Trophoblast cell (in vitro differentiated cells and primary cell): ENCODE results near the gene THSD4.

Experiments
- DNase-seq, 2 donors: peaks; one replicate each; pipeline ENCODE4 v3.0.0-alpha.2; 2016
- H2AFZ ChIP-seq: 2 replicates; pipeline ENCODE4 v1.6.1; 2013; ENCODE audit warnings: low read length, moderate library complexity, mild to moderate bottlenecking; ENCODE audit not compliant: insufficient read depth, poor library complexity
- H2AK5ac ChIP-seq: 2 replicates; pipeline ENCODE4 v1.6.1; 2013; ENCODE audit warnings: mild to moderate bottlenecking, low read length
- H2BK120ac ChIP-seq: 2 replicates; pipeline ENCODE4 v1.6.1; 2013; ENCODE audit warnings: low read length, mild to moderate bottlenecking, moderate library complexity; ENCODE audit not compliant: insufficient read depth, poor library complexity
- H2BK12ac ChIP-seq: 2 replicates; pipeline ENCODE4 v1.6.1; 2013; ENCODE audit warnings: mild to moderate bottlenecking, low read length, moderate library complexity
- H2BK5ac ChIP-seq: 2 replicates; pipeline ENCODE4 v1.6.1; 2013; ENCODE audit warnings: low read length, low read depth, moderate library complexity, mild to moderate bottlenecking; ENCODE audit not compliant: poor library complexity
- H3K14ac ChIP-seq: 2 replicates; pipeline ENCODE4 v1.6.1; 2013; ENCODE audit warnings: mild to moderate bottlenecking, low read length
- H3K18ac ChIP-seq: 2 replicates; pipeline ENCODE4 v1.6.1; 2013; ENCODE audit warnings: mild to moderate bottlenecking, low read length
- H3K23ac ChIP-seq: 2 replicates; pipeline ENCODE4 v1.6.1; 2013; ENCODE audit warnings: low read length
- H3K27ac ChIP-seq: 2 replicates; pipeline ENCODE4 v1.5.1; 2013; ENCODE audit warnings: low read depth, mild to moderate bottlenecking, inconsistent platforms, low read length, moderate library complexity
- H3K27me3 ChIP-seq: 2 replicates; pipeline ENCODE4 v1.6.1; 2013; ENCODE audit warnings: inconsistent platforms, mild to moderate bottlenecking, low read length, moderate library complexity; ENCODE audit not compliant: insufficient read depth
- H3K36me3 ChIP-seq, 2 experiments: 1 replicate in 1 of 2; 2 replicates in 1 of 2; pipeline ENCODE4 v1.6.1; 2013; ENCODE audit warnings: low read length in 2 of 2, mild to moderate bottlenecking in 2 of 2, moderate library complexity in 1 of 2; ENCODE audit not compliant: insufficient read depth in 2 of 2, control insufficient read depth in 1 of 2
- H3K4ac ChIP-seq: 2 replicates; pipeline ENCODE4 v1.6.1; 2013; ENCODE audit warnings: low read depth, mild to moderate bottlenecking, low read length, moderate library complexity
- H3K4me1 ChIP-seq, 2 experiments: 1 replicate in 1 of 2; 2 replicates in 1 of 2; pipeline ENCODE4 v1.6.1; 2013; ENCODE audit warnings: low read length in 2 of 2, mild to moderate bottlenecking in 2 of 2, moderate library complexity in 1 of 2; ENCODE audit not compliant: insufficient read depth in 2 of 2, control insufficient read depth in 1 of 2
- H3K4me2 ChIP-seq: 2 replicates; pipeline ENCODE4 v1.6.1; 2013; ENCODE audit warnings: inconsistent platforms, mild to moderate bottlenecking, low read length, moderate library complexity
- H3K4me3 ChIP-seq: 2 replicates; pipeline ENCODE4 v1.5.1; 2013; ENCODE audit warnings: mild to moderate bottlenecking, low read depth, low read length, inconsistent platforms
- H3K79me1 ChIP-seq: one replicate; pipeline ENCODE4 v1.6.1; 2013; ENCODE audit warnings: low read length
- H3K79me2 ChIP-seq: 2 replicates; pipeline ENCODE4 v1.6.1; 2013; ENCODE audit warnings: low read length, mild to moderate bottlenecking; ENCODE audit not compliant: control insufficient read depth, insufficient read depth, poor library complexity
- H3K9ac ChIP-seq: 2 replicates; pipeline ENCODE4 v1.6.1; 2013; ENCODE audit warnings: mild to moderate bottlenecking, low read length
- H3K9me3 ChIP-seq: 2 replicates; pipeline ENCODE4 v1.6.1; 2013; ENCODE audit warnings: low read depth, mild to moderate bottlenecking, control low read depth, inconsistent platforms, low read length; ENCODE audit not compliant: insufficient read depth
- H4K12ac ChIP-seq: 2 replicates; pipeline ENCODE4 v1.6.1; 2013; ENCODE audit warnings: low read depth, mild to moderate bottlenecking, low read length, moderate library complexity
- H4K8ac ChIP-seq: 2 replicates; pipeline ENCODE4 v1.6.1; 2013; ENCODE audit warnings: low read depth, mild to moderate bottlenecking, low read length, moderate library complexity
- H4K91ac ChIP-seq: one replicate; pipeline ENCODE4 v1.6.1; 2013; ENCODE audit warnings: low read depth, mild to moderate bottlenecking, low read length, moderate library complexity
- WGBS: extraction: QIAGEN DNeasy Blood & Tissue Kit; methylation state at CpG from one replicate; pipeline ENCODE4 v1.1.7; 2013; ENCODE audit warnings: missing lambda C conversion rate; ENCODE audit not compliant: insufficient read length, insufficient coverage; ENCODE audit errors: extremely low coverage; 5-methylcytosine and 5-hydroxymethylcytosine counted together

The THSD4 gene

DNA sequence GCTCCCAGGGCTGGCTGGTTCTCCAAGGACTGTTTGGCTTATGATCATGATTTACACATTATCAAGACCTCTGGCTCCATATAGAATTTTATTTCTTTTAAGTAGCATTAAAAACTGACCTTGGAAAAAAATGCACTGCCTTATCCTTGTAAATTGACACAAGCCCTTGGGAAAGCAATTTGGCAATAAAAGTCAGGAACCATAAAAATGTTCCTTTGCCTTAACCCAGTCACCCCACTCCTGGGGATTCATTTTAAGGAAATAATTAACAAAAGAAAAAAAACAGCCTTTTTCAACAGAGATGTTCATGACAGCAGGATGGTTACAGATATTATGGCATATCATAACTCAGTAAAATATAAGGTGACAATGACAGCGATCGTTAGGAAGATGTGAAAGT lies 643.4 kb downstream of the THSD4 start:
- WGBS = no CpG with 5 or more reads among the region's 2 CpGs
- no peak overlapping the region for H2BK5ac ChIP-seq
- no peak for DNase-seq

DNA sequence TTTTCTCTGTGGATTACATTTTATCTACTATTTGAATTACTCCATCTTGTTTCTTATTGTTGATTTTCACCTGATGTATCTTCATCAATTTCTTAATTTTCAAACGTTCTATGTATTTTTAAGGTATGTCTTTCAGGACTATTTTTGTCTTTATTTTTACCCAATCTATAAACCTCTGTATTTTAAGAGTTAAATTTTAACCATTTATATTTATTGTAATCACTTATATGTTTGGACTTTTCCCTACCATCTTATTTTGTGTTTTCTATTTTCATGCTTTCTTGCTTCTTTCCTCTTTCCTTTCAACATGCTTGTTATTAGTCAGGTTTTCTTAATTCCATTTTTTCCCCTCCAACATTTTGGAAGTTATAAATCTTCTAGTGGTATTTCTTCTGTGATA lies 645.6 kb downstream of the THSD4 start:
- H4K8ac ChIP-seq = no peak overlapping the region
- H3K4me2 ChIP-seq = no peak overlapping the region
- no CpG with 5 or more reads among the region's 1 CpG for WGBS
- no peak overlapping the region for H3K4me3 ChIP-seq
- no peak overlapping the region for H4K12ac ChIP-seq
- H3K4me1 ChIP-seq = peaks cover 5 to 7% of the 10 kb centered on the region in 2 experiments
- H2BK120ac ChIP-seq = no peak overlapping the region
- no peak overlapping the region for H4K91ac ChIP-seq
- no peak overlapping the region for H2BK5ac ChIP-seq
- H3K9ac ChIP-seq = no peak overlapping the region
- no peak overlapping the region for H3K23ac ChIP-seq
- H3K27me3 ChIP-seq = no peaks in the 10 kb centered on the region
- peaks cover 6% of the 10 kb centered on the region for H3K79me1 ChIP-seq
- H3K36me3 ChIP-seq = no peaks in the 10 kb centered on the region
- H3K14ac ChIP-seq = no peak overlapping the region
- no peak overlapping the region for H2AFZ ChIP-seq
- no peak for DNase-seq
- H2BK12ac ChIP-seq = no peak overlapping the region
- no peak overlapping the region for H3K18ac ChIP-seq
- H3K9me3 ChIP-seq = no peaks in the 10 kb centered on the region
- H3K4ac ChIP-seq = no peak overlapping the region
- no peak overlapping the region for H2AK5ac ChIP-seq
- no peak overlapping the region for H3K27ac ChIP-seq
- H3K79me2 ChIP-seq = no peaks in the 10 kb centered on the region

More for the DNA sequence above, 643.4 kb downstream of the THSD4 start:
- no peak overlapping the region for H3K23ac ChIP-seq
- no peak overlapping the region for H2BK12ac ChIP-seq
- no peak overlapping the region for H2AFZ ChIP-seq
- H3K4me2 ChIP-seq = no peak overlapping the region
- no peak overlapping the region for H3K14ac ChIP-seq
- no peak overlapping the region for H2BK120ac ChIP-seq
- H3K27ac ChIP-seq = no peak overlapping the region
- H4K12ac ChIP-seq = no peak overlapping the region
- no peaks in the 10 kb centered on the region for H3K79me2 ChIP-seq
- H3K27me3 ChIP-seq = no peaks in the 10 kb centered on the region
- H4K91ac ChIP-seq = no peak overlapping the region
- peaks cover 6% of the 10 kb centered on the region for H3K79me1 ChIP-seq
- H3K4ac ChIP-seq = no peak overlapping the region
- H2AK5ac ChIP-seq = no peak overlapping the region
- H3K9ac ChIP-seq = no peak overlapping the region
- no peak overlapping the region for H4K8ac ChIP-seq
- peaks cover 5 to 7% of the 10 kb centered on the region in 2 experiments for H3K4me1 ChIP-seq
- H3K9me3 ChIP-seq = no peaks in the 10 kb centered on the region
- H3K4me3 ChIP-seq = no peak overlapping the region
- H3K36me3 ChIP-seq = no peaks in the 10 kb centered on the region
- no peak overlapping the region for H3K18ac ChIP-seq

DNA sequence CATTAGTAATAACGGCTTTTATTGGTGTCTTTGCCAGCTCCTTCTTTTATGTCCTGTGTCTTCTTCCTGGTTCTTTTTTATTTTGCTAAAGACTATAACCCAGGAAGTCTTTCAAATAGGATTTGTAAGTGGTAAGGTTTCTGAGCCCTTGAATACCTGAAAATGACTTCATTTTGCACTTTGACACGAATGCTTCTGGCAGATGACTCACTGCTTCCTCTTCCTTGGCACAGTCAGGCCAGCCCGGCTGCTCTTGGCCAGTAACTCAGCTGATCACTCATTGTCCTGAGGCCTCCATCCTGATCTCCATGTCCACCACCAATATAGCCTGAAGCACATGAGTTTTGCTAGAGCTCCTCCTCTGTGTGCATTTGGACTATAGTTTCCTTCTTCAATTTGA lies 646.4 kb downstream of the THSD4 start:
- Histone ChIP-seq H3K4me3 (no peak overlapping the region), H3K18ac (no peak overlapping the region), H3K4me2 (no peak overlapping the region), H2BK5ac (no peak overlapping the region), H2BK120ac (no peak overlapping the region), H4K8ac (no peak overlapping the region), H2AFZ (no peak overlapping the region), H3K79me1 (peaks cover 6% of the 10 kb centered on the region), H4K12ac (no peak overlapping the region), H3K27ac (peak overlapping the region; percentile 54), H3K36me3 (no peaks in the 10 kb centered on the region), H3K9ac (no peak overlapping the region), H3K9me3 (no peaks in the 10 kb centered on the region), H2AK5ac (no peak overlapping the region), H3K79me2 (no peaks in the 10 kb centered on the region), H2BK12ac (no peak overlapping the region), H3K14ac (no peak overlapping the region), H3K4me1 (peaks cover 5 to 7% of the 10 kb centered on the region in 2 experiments), H4K91ac (no peak overlapping the region), H3K4ac (no peak overlapping the region), H3K27me3 (no peaks in the 10 kb centered on the region), H3K23ac (no peak overlapping the region)
- no CpG with 5 or more reads among the region's 3 CpGs for WGBS
- DNase-seq = peak; percentile 90 to 95

DNA sequence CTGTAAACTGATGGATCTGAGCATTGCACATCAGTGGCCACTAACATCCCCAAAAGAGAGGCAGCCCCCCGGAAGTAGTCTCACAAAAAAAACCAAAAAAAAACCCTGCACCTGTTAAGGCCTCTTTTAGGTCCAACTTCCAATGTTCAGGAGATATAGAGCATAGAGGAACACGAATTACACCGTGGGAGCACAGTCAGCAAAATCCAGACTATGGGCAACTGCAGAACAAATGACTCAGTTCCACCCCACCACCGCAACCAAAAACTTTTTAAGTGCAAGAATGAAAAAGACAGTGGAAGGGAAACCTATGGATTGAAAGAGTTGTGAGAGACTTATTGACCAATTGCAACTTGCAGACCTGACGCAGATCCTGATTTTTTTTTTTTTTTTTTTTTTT lies 652.9 kb downstream of the THSD4 start:
- Histone ChIP-seq H2AK5ac (no peak overlapping the region), H3K23ac (no peak overlapping the region), H3K79me1 (no peaks in the 10 kb centered on the region), H2BK5ac (no peak overlapping the region), H3K4me3 (no peak overlapping the region), H4K8ac (no peak overlapping the region), H3K36me3 (no peaks in the 10 kb centered on the region), H4K12ac (no peak overlapping the region), H3K27me3 (no peaks in the 10 kb centered on the region), H3K14ac (no peak overlapping the region), H3K9me3 (no peaks in the 10 kb centered on the region), H3K4ac (no peak overlapping the region), H3K4me1 (no peaks in the 10 kb centered on the region), H3K18ac (no peak overlapping the region), H2BK12ac (no peak overlapping the region), H3K27ac (no peak overlapping the region), H3K9ac (no peak overlapping the region), H2BK120ac (no peak overlapping the region), H4K91ac (no peak overlapping the region), H2AFZ (no peak overlapping the region), H3K4me2 (no peak overlapping the region), H3K79me2 (no peaks in the 10 kb centered on the region)
- WGBS = no CpG with 5 or more reads among the region's 5 CpGs
- DNase-seq = no peak
